ENCODE results near the gene GPNMB.
"Not testable (repeated sequence)": the region's sequence is repeated elsewhere in the genome, so short reads cannot be mapped to it uniquely, and the experiment has no call there.

Gene GPNMB

DNA sequence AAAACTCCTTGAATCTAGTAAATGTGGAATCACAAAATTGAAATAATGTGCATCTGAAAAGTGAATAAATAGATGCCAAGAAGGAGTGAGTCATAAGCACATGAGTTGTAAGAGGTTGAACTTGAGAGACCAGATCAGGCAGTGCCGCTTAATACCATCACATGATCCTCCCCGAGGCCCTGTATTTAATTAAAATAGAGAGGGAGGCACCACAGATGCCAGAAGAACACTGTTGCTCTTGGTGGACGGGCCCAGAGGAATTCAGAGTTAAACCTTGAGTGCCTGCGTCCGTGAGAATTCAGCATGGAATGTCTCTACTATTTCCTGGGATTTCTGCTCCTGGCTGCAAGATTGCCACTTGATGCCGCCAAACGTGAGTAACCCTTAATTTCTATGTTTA is at the start of gene GPNMB:
TSS of gene GPNMB (plus strand) at position 221 of the 400 bp plus-strand sequence. CDS start at position 304, 83 bp downstream.
- no peak for DNase-seq

DNA sequence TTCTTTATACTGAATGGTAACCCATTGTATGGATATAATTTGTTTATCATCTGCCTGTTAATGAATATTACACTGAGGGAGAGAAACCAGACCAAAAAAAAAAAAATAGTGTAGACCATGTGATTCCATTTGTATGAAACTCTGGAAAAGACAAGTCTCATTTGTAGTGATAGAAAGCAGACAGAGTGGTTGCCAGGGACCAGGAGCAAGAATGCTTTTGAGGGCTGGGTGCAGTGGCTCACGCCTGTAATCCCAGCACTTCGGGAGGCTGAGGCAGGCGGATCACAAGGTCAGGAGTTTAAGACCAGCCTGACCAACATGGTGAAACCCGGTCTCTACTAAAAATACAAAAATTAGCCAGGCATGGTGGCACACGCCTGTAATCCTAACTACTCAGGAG is 48.8 kb upstream of the GPNMB start:
- not testable (repeated sequence) for DNase-seq

- DNase-seq, result no peak
Observed at GRCh38 chr7:23200331-23200730, 46.2 kb upstream of the GPNMB start.

GRCh38 chr7:23204241-23204640 is 42.3 kb upstream of the GPNMB start:
- DNase-seq, result no peak

- peak in 1 of 3 experiments; percentile 27 for DNase-seq
Observed at GRCh38 chr7:23205577-23205908, 41.0 kb upstream of the GPNMB start.

- DNase-seq, result no peak
Observed at GRCh38 chr7:23205909-23206767, 40.4 kb upstream of the GPNMB start.

GRCh38 chr7:23207021-23207420 is 39.6 kb upstream of the GPNMB start:
- no peak for DNase-seq

GRCh38 chr7:23207884-23208283 is 38.7 kb upstream of the GPNMB start:
- DNase-seq, result no peak

DNA sequence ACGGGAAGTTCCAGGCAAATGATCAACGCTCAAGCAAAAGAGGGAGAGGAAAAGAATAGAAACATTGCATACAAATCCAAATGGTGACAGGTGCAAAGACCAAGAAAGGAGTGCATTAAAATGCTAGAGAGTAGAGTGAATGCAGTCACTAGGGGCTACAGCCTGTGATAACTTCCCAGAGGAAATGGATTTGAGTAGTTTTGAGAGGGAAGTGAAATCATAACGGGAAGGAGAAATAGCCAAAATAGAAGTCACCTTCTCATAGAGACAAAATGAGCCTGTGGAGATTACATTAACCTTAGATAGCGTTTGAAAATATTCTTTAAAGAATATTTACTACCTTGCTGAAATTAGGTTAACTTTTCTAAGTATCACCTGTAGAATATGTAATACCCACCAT is 38.3 kb upstream of the GPNMB start:
- DNase-seq, result no peak

DNA sequence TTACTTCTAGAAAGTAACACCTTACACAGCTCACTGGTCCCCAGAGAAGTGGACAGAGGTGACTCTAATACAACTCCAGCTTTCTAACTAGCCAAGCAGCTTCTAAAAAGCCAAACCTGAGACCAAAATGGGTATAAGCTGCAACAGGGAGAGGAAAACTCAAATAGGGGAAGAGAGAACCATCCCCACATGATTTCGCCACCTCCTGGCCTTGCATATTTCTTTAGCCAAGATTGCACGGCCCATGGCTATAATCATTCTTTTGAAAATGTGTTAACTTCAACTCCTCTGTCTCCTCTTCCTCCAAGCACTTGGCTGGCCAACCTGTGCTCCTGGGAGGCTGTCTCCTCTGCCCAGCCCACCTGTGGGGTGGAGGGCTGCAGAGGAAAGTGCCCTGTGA is 36.1 kb upstream of the GPNMB start:
- DNase-seq, result no peak

- no peak for DNase-seq
Observed at GRCh38 chr7:23211589-23211988, 35.0 kb upstream of the GPNMB start.

- DNase-seq, result no peak
Observed at GRCh38 chr7:23212395-23212794, 34.2 kb upstream of the GPNMB start.

- DNase-seq, result no peak
Observed at GRCh38 chr7:23212841-23213240, 33.7 kb upstream of the GPNMB start.

- no peak for DNase-seq
Observed at GRCh38 chr7:23213755-23214154, 32.8 kb upstream of the GPNMB start.

GRCh38 chr7:23214423-23214822 is 32.2 kb upstream of the GPNMB start:
- no peak for DNase-seq

DNA sequence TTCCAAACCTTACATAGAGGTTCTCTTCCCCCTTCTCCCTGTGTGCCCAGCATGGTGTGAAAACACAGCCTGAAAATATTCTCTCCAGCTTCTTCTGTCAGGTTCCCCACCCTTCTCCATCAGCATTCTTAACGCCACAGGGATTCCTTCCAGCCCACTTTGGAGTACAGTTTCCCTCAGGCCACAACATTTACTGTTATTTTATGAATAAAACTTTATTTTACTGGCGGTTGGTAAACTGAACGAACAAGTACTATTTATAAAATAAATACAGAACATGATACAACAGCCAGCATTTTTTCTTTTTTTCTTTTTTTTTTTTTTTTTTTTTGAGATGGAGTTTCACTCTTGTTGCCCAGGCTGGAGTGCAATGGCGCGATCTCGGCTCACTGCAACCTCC is 31.6 kb upstream of the GPNMB start:
- DNase-seq, result no peak

DNA sequence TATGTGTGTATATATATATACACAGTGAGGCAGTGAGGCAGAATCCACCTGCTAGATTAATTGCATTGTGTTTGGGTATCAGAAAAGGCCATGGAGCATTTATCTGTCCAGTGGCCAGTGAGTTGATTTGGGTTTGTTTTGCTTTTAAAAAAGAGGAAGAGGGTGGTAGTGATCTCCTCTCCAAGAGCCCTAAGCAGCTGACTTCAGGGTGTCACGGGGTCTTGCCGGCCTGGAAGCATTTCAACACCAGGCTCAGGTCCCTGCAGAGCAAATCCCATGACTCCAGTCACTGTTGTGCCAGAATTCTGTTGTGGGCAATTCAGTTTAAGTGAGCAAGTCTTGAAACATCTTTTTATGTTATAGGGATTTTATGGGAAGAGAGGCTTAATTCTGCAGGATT is 30.6 kb upstream of the GPNMB start:
- DNase-seq, result no peak

DNA sequence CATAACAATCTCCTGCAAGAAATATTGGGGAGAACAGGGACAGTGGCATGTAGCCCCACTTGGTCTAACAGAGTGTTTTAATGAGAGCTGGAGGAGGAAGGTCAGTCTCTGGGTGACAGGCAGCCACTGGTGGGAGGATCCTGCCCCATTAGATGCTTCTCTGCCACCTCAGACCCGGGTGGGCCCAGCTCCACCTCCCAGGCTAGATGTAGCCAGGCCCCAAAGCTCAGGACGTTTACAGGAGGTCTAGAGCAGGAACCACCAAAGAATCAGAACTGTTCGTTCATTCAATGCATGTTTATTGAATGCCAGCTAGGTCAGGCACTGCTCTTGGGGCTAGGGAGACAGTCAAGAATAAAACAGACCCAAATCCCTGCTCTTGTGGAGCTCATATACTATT is 28.4 kb upstream of the GPNMB start:
- DNase-seq, result no peak

GRCh38 chr7:23220690-23221305 is 25.8 kb upstream of the GPNMB start:
- DNase-seq, result no peak

DNA sequence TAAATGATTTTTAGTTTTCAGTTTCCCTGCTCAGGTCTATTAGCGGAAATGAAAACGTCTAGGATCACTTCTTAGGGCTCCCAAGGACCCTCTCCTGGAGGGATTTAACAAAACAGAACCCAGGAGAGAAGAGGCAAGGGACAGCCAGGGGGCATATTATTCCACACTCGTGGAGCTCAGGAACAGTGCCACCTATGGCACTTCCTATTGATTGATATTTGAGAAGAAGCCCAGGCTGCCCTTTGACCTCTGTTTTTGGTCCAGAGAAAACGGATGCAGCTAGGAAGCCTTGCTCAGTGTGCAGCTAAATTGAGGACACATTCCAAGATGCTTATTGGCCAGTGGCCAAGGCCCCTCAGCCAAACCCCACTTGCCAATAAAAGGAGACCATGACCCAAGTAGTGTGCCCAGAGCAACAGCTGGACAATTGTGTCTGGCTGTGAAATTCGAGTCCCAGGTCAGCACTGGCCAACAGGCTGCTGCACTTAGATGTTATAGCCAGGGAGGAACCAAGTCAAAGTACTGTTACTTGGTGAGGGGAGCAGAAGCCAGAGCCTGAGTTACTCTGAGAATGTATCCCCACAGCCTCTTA is 24.0 kb upstream of the GPNMB start:
- no peak for DNase-seq

DNA sequence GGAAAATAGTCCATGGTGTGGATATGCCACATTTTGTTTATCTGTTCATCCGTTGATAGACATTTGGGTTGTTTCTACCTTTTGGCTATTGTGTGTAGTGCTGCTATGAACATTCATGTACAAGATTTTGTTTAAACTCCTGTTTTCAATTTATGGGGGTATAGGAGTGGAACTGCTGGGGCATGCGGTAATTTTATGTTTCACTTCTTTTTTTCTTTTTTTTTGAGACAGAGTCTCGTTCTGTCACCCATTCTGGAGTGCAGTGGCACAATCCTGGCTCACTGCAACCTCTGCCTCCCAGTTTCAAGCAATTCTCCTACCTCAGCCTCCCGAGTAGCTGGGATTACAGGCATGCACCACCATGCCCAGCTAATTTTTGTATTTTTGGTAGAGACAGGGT is 22.2 kb upstream of the GPNMB start:
- DNase-seq, result not testable (repeated sequence)

DNA sequence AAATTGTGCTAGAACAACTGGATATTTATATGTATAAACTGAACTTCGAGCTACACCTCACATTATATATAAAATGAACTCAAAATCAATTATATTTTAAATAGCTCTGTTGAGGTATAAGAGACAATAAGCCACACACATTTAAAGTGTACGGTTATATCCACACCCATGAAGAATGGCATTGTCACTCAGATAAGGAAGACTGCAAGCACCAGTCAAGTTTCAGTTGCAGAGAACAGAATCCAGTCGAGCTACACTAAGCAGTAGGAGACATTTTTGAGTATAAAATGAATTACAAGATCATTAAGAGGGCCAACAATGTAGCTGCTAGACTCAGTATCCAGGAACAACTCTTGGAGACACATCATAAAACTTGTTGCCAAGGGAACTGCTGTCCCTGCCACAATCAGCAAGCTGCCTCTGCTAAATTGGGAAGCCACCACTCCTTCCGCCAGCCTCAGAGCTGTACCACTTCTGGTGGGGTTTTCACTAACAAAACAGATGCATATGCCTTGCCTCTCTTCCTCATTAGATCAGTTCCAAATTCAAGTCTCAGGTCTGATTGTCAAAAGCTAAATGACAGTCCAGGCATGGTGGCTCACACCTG is 19.6 kb upstream of the GPNMB start:
- DNase-seq, result no peak

DNA sequence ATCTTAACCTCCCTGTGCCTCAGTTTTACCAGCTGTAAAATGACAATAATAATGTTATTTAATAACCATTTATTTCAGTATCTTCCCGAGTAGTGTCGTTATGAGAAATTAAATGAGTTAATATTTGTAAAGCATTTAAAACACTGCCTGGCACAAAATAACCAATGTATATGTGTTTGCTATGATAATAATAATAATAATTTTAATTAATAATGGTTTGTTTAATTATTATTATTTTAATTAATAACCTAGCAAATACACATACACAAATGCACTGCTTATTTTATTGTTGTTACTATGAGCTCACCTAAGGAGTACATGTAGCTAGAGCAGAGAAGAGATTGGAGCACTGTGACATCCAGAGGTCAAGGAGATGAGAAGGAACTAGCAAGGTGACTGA is 18.2 kb upstream of the GPNMB start:
- no peak for DNase-seq

DNA sequence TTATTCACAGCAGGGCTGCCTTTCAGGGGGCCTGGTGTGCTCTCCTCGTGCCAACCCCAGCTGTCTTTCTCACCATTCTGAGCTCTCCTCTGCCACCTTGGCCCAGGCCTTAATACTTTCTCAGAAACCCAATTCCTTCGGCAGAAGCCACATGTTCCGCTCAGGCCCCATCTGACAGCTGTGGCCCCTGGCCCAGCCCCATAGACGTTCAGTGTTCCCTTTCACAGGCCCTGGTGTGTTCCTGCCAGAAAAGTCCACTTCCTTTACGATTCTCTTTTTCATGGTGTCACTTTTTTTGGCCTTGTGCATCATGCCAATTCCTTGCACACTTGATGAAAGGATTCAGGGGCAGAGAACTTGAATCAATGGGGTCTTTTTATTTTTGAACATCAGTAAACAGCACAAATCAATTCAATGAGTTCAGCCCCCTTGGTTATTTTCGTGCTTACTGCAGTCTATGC is 15.9 kb upstream of the GPNMB start:
- DNase-seq, result no peak
